SK-N-SH treated with all-trans-retinoic acid at 6 μM for 48 hours (cell line): ENCODE data around the gene GRB2.

Source experiments
- ATAC-seq: fragments of 200-7000 bp; cut with Tn5 transposase; 3 replicates; pipeline ENCODE4 v1.9.1; 2020; ENCODE audit warnings: mild to moderate bottlenecking, moderate library complexity
- ARNTL ChIP-seq: fragments of 450-650 bp; formaldehyde crosslinking; IDR thresholded peaks from 2 replicates; pipeline ENCODE4 v1.5.0; 2020; ENCODE audit warnings: low read depth, mild to moderate bottlenecking, moderate library complexity, borderline replicate concordance
- BACH2 ChIP-seq: fragments of 250-450 bp; sonication (Bioruptor Pico); IDR thresholded peaks from 2 replicates; pipeline ENCODE4 v1.9.0; 2021; ENCODE audit warnings: mild to moderate bottlenecking, borderline replicate concordance
- CSDC2 ChIP-seq: fragments of 250-450 bp; sonication (Bioruptor Pico); IDR thresholded peaks from 2 replicates; pipeline ENCODE4 v1.5.0; 2020; ENCODE audit warnings: mild to moderate bottlenecking, moderate library complexity
- ESRRG ChIP-seq: fragments of 250-450 bp; sonication (Bioruptor Pico); IDR thresholded peaks from 2 replicates; pipeline ENCODE4 v1.6.1; 2021; ENCODE audit warnings: mild to moderate bottlenecking
- GLIS3 ChIP-seq: fragments of 250-450 bp; sonication (Bioruptor Pico); IDR thresholded peaks from 2 replicates; pipeline ENCODE4 v1.5.0; 2020; ENCODE audit warnings: mild to moderate bottlenecking, moderate library complexity
- ISL1 ChIP-seq: fragments of 250-450 bp; sonication (Bioruptor Pico); IDR thresholded peaks from 2 replicates; pipeline ENCODE4 v2.1.2; 2022; ENCODE audit warnings: mild to moderate bottlenecking, moderate library complexity
- OSR1 ChIP-seq: fragments of 250-450 bp; sonication (Bioruptor Pico); IDR thresholded peaks from 2 replicates; pipeline ENCODE4 v1.8.0; 2022; ENCODE audit warnings: moderate library complexity, mild to moderate bottlenecking, inconsistent platforms
- PATZ1 ChIP-seq: fragments of 250-450 bp; sonication (Bioruptor Pico); IDR thresholded peaks from 2 replicates; pipeline ENCODE4 v1.8.0; 2020; ENCODE audit warnings: mild to moderate bottlenecking, moderate library complexity, borderline replicate concordance
- PPARA ChIP-seq: fragments of 250-450 bp; sonication (Bioruptor Pico); IDR thresholded peaks from 2 replicates; pipeline ENCODE4 v1.5.0; 2020; ENCODE audit warnings: mild to moderate bottlenecking, borderline replicate concordance
- RARB ChIP-seq: fragments of 250-450 bp; sonication (Bioruptor Pico); IDR thresholded peaks from 2 replicates; pipeline ENCODE4 v1.8.0; 2021; ENCODE audit warnings: mild to moderate bottlenecking, moderate library complexity
- SNAI2 ChIP-seq: fragments of 250-450 bp; sonication (Bioruptor Pico); IDR thresholded peaks from 2 replicates; pipeline ENCODE4 v1.5.0; 2020; ENCODE audit warnings: mild to moderate bottlenecking, moderate library complexity
- TCF4 ChIP-seq: fragments of 250-450 bp; sonication (Bioruptor Pico); IDR thresholded peaks from 2 replicates; pipeline ENCODE4 v1.8.0; 2021; ENCODE audit warnings: mild to moderate bottlenecking, moderate library complexity, borderline replicate concordance
- TOX ChIP-seq: fragments of 250-450 bp; sonication (Bioruptor Pico); IDR thresholded peaks from 2 replicates; pipeline ENCODE4 v1.8.0; 2021; ENCODE audit warnings: mild to moderate bottlenecking, moderate library complexity, borderline replicate concordance
- ZC3H10 ChIP-seq: fragments of 250-450 bp; sonication (Bioruptor Pico); IDR thresholded peaks from 2 replicates; pipeline ENCODE4 v1.5.1; 2021; ENCODE audit warnings: mild to moderate bottlenecking, moderate library complexity
- ZFP3 ChIP-seq: fragments of 250-450 bp; sonication (Bioruptor Pico); IDR thresholded peaks from 2 replicates; pipeline ENCODE4 v1.5.0; 2020; ENCODE audit warnings: mild to moderate bottlenecking, moderate library complexity
- ZFP30 ChIP-seq: fragments of 450-650 bp; formaldehyde crosslinking; IDR thresholded peaks from 2 replicates; pipeline ENCODE4 v1.5.0; 2022; ENCODE audit warnings: mild to moderate bottlenecking, moderate library complexity
- ZNF565 ChIP-seq: fragments of 450-650 bp; formaldehyde crosslinking; conservative IDR thresholded peaks from 2 replicates; pipeline ENCODE4 v1.5.0; 2020; ENCODE audit warnings: low read depth, mild to moderate bottlenecking, moderate library complexity
- ZNF70 ChIP-seq: fragments of 450-650 bp; formaldehyde crosslinking; IDR thresholded peaks from 2 replicates; pipeline ENCODE4 v1.5.0; 2020; ENCODE audit warnings: mild to moderate bottlenecking, moderate library complexity
- TF ChIP-seq, protein P1 (sequence below): fragments of 250-450 bp; sonication (Bioruptor Pico); IDR thresholded peaks from 2 replicates; pipeline ENCODE4 v1.5.0; 2020; ENCODE audit warnings: mild to moderate bottlenecking, moderate library complexity
- TF ChIP-seq, protein P2 (sequence below): fragments of 250-450 bp; sonication (Bioruptor Pico); IDR thresholded peaks from 2 replicates; pipeline ENCODE4 v1.5.1; 2021; ENCODE audit warnings: mild to moderate bottlenecking, moderate library complexity
- TF ChIP-seq, protein P3 (sequence below): fragments of 250-450 bp; sonication (Bioruptor Pico); IDR thresholded peaks from 2 replicates; pipeline ENCODE4 v1.8.0; 2021; ENCODE audit warnings: low read depth, mild to moderate bottlenecking, moderate library complexity, borderline replicate concordance

The GRB2 gene

GRCh38 chr17:75417054-75417580, 11.6 kb upstream of the GRB2 start:
- ATAC-seq: no peak
- TF ChIP-seq CSDC2 (no peak), ZFP30 (no peak), PATZ1 (CRISPR knock-in tag) (no peak), TCF4 (CRISPR knock-in tag) (no peak), TOX (CRISPR knock-in tag) (no peak), PPARA (CRISPR knock-in tag) (no peak), ESRRG (no peak), GLIS3 (no peak), ZC3H10 (CRISPR knock-in tag) (no peak), OSR1 (no peak), ZFP3 (CRISPR knock-in tag) (no peak)
- TF ChIP-seq, protein P1, sequence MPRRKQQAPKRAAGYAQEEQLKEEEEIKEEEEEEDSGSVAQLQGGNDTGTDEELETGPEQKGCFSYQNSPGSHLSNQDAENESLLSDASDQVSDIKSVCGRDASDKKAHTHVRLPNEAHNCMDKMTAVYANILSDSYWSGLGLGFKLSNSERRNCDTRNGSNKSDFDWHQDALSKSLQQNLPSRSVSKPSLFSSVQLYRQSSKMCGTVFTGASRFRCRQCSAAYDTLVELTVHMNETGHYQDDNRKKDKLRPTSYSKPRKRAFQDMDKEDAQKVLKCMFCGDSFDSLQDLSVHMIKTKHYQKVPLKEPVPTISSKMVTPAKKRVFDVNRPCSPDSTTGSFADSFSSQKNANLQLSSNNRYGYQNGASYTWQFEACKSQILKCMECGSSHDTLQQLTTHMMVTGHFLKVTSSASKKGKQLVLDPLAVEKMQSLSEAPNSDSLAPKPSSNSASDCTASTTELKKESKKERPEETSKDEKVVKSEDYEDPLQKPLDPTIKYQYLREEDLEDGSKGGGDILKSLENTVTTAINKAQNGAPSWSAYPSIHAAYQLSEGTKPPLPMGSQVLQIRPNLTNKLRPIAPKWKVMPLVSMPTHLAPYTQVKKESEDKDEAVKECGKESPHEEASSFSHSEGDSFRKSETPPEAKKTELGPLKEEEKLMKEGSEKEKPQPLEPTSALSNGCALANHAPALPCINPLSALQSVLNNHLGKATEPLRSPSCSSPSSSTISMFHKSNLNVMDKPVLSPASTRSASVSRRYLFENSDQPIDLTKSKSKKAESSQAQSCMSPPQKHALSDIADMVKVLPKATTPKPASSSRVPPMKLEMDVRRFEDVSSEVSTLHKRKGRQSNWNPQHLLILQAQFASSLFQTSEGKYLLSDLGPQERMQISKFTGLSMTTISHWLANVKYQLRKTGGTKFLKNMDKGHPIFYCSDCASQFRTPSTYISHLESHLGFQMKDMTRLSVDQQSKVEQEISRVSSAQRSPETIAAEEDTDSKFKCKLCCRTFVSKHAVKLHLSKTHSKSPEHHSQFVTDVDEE (CRISPR knock-in tag): no peak
- TF ChIP-seq, protein P2, sequence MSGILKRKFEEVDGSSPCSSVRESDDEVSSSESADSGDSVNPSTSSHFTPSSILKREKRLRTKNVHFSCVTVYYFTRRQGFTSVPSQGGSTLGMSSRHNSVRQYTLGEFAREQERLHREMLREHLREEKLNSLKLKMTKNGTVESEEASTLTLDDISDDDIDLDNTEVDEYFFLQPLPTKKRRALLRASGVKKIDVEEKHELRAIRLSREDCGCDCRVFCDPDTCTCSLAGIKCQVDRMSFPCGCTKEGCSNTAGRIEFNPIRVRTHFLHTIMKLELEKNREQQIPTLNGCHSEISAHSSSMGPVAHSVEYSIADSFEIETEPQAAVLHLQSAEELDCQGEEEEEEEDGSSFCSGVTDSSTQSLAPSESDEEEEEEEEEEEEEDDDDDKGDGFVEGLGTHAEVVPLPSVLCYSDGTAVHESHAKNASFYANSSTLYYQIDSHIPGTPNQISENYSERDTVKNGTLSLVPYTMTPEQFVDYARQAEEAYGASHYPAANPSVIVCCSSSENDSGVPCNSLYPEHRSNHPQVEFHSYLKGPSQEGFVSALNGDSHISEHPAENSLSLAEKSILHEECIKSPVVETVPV: no peak

GRCh38 chr17:75416006-75416405, 10.5 kb upstream of the GRB2 start:
- TF ChIP-seq PPARA (CRISPR knock-in tag) (no peak), ARNTL (no peak), OSR1 (no peak), RARB (CRISPR knock-in tag) (no peak), CSDC2 (no peak), SNAI2 (CRISPR knock-in tag) (no peak), BACH2 (no peak), ZNF565 (CRISPR knock-in tag) (no peak), ISL1 (CRISPR knock-in tag) (no peak), GLIS3 (no peak), ZC3H10 (CRISPR knock-in tag) (no peak), ZFP30 (no peak), TOX (CRISPR knock-in tag) (no peak)
- TF ChIP-seq, protein P3, sequence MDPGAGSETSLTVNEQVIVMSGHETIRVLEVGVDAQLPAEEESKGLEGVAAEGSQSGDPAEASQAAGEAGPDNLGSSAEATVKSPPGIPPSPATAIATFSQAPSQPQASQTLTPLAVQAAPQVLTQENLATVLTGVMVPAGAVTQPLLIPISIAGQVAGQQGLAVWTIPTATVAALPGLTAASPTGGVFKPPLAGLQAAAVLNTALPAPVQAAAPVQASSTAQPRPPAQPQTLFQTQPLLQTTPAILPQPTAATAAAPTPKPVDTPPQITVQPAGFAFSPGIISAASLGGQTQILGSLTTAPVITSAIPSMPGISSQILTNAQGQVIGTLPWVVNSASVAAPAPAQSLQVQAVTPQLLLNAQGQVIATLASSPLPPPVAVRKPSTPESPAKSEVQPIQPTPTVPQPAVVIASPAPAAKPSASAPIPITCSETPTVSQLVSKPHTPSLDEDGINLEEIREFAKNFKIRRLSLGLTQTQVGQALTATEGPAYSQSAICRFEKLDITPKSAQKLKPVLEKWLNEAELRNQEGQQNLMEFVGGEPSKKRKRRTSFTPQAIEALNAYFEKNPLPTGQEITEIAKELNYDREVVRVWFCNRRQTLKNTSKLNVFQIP (CRISPR knock-in tag): no peak

DNA sequence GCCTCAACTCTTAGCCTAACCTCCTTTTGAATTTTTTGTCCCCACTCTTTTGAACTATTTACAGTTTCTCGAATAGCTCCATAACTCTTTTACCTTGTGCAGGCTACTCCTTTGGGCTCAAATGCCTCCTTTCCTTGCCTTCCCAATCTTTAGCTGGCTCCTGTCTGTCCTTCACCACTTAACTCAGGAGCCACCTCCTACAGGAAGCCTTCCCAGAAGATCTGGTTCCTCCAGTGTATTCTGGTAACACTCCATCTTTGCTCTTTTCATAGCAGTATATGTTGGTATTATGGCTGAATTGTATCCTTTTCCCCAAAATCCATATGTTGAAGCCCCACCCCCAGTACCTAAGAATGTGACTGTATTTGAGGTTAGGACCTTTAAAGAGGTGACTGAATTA, 9.0 kb upstream of the GRB2 start:
- TF ChIP-seq PPARA (CRISPR knock-in tag) (no peak), TCF4 (CRISPR knock-in tag) (no peak), ZC3H10 (CRISPR knock-in tag) (no peak), ZNF70 (CRISPR knock-in tag) (no peak), SNAI2 (CRISPR knock-in tag) (no peak), ISL1 (CRISPR knock-in tag) (no peak)
- ATAC-seq: no peak

More at GRCh38 chr17:75416006-75416405, 10.5 kb upstream of the GRB2 start:
- ATAC-seq: no peak
